MM.1S (cell line): Measurements from ENCODE around the gene GALNT15.

Source experiments
- CTCF ChIP-seq: fragments of 300-600 bp; sonication (generic); IDR thresholded peaks from 2 replicates; pipeline ENCODE4 v1.5.1; 2016; ENCODE audit warnings: antibody characterized with exemption, low read length, mixed read lengths
- EZH2 ChIP-seq: fragments of 300-600 bp; sonication (generic); optimal IDR thresholded peaks from 2 replicates; pipeline ENCODE3; 2017; ENCODE audit warnings: low read depth, mild to moderate bottlenecking, antibody characterized with exemption, low read length, mixed read lengths
- EZH2phosphoT487 ChIP-seq: fragments of 300-600 bp; sonication (generic); IDR thresholded peaks from 2 replicates; pipeline ENCODE4 v1.6.1; 2018; ENCODE audit warnings: antibody characterized with exemption, low read length

- no peak for TF ChIP-seq CTCF
- TF ChIP-seq EZH2phosphoT487, result no peak
- TF ChIP-seq EZH2, result no peak
Measured at GRCh38 chr3:16270855-16271254, 96.4 kb downstream of the GALNT15 start.
